ENCODE measurements around the gene BMPR1B. TPM values are rescaled to one million over a fixed set of nuclear protein-coding genes. Genes with fewer than 3 reads are reported as not detected.
A peak's percentile ranks its signal among the peaks of the same experiment; 100 is the strongest.

The BMPR1B gene
- total and polyA plus RNA-seq, 2 experiments from 2014 or later: 1.6 to 3.3 TPM

- Histone ChIP-seq H3K9me2 (replicated peaks; ENCODE audit: insufficient read depth) (no peaks in the 10 kb centered on the region), H2AFZ (peak overlapping the region; percentile 79), H4K20me1 (ENCODE audit: insufficient read depth, poor library complexity, severe bottlenecking) (no peaks in the 10 kb centered on the region), H3K27ac (no peak overlapping the region), H3K4me3 (peak overlapping the region; percentile 56), H3K9me3 (ENCODE audit: low read depth) (no peaks in the 10 kb centered on the region), H3K36me3 (replicated peaks; ENCODE audit: insufficient read depth, low read depth) (no peaks in the 10 kb centered on the region), H3K27me3 (peaks cover 58% of the 10 kb centered on the region), H3K4me1 (ENCODE audit: insufficient read depth) (no peaks in the 10 kb centered on the region), H3K4me2 (peak overlapping the region; percentile 97), H3K79me2 (no peaks in the 10 kb centered on the region)
- no peak for DNase-seq (ENCODE audit: low spot score)
- peak; percentile 45 for TF ChIP-seq EZH2 (IDR thresholded peaks at IDR 0.05; ENCODE audit: borderline replicate concordance)
- no peak for TF ChIP-seq CTCF (IDR thresholded peaks at IDR 0.05; ENCODE audit: poor library complexity)
- TF ChIP-seq EZH2phosphoT487 (IDR thresholded peaks at IDR 0.05; ENCODE audit: low read depth, severe bottlenecking, unreplicated experiment): no peak
- 9% methylated on average over 15 of the region's 19 CpGs for WGBS (ENCODE audit: low lambda C conversion rate, missing lambda C conversion rate)
These were observed 1.1 kb downstream of the BMPR1B start for GRCh38 chr4:94758700-94759399.

- no peaks in the 10 kb centered on the region for H3K79me2 ChIP-seq
- WGBS (ENCODE audit: low lambda C conversion rate, missing lambda C conversion rate): 93% methylated on average over 1 of the region's 1 CpG
- H3K4me3 ChIP-seq: no peak overlapping the region
- H3K4me2 ChIP-seq: peak overlapping the region; percentile 97
- H4K20me1 ChIP-seq (ENCODE audit: insufficient read depth, poor library complexity, severe bottlenecking): no peaks in the 10 kb centered on the region
- no peaks in the 10 kb centered on the region for H3K9me2 ChIP-seq (replicated peaks; ENCODE audit: insufficient read depth)
- no peaks in the 10 kb centered on the region for H3K9me3 ChIP-seq (ENCODE audit: low read depth)
- no peaks in the 10 kb centered on the region for H3K4me1 ChIP-seq (ENCODE audit: insufficient read depth)
- DNase-seq (ENCODE audit: low spot score): no peak
- H3K27ac ChIP-seq: no peak overlapping the region
- no peak overlapping the region for H2AFZ ChIP-seq
- peaks cover 53% of the 10 kb centered on the region for H3K27me3 ChIP-seq
- peak; percentile 14 for TF ChIP-seq EZH2 (IDR thresholded peaks at IDR 0.05; ENCODE audit: borderline replicate concordance)
- no peak for TF ChIP-seq EZH2phosphoT487 (IDR thresholded peaks at IDR 0.05; ENCODE audit: low read depth, severe bottlenecking, unreplicated experiment)
- TF ChIP-seq CTCF (IDR thresholded peaks at IDR 0.05; ENCODE audit: poor library complexity): no peak
- H3K36me3 ChIP-seq (replicated peaks; ENCODE audit: insufficient read depth, low read depth): no peaks in the 10 kb centered on the region
These were observed 2.0 kb downstream of the BMPR1B start for GRCh38 chr4:94759767-94760211.

- Histone ChIP-seq H4K20me1 (ENCODE audit: insufficient read depth, poor library complexity, severe bottlenecking) (no peaks in the 10 kb centered on the region), H3K79me2 (no peaks in the 10 kb centered on the region), H3K4me3 (no peak overlapping the region), H3K4me1 (ENCODE audit: insufficient read depth) (no peaks in the 10 kb centered on the region), H3K36me3 (replicated peaks; ENCODE audit: insufficient read depth, low read depth) (no peaks in the 10 kb centered on the region), H3K27me3 (peaks cover 29% of the 10 kb centered on the region), H3K4me2 (no peak overlapping the region), H3K9me2 (replicated peaks; ENCODE audit: insufficient read depth) (no peaks in the 10 kb centered on the region), H3K27ac (no peak overlapping the region), H2AFZ (no peak overlapping the region), H3K9me3 (ENCODE audit: low read depth) (no peaks in the 10 kb centered on the region)
- no peak for TF ChIP-seq EZH2 (IDR thresholded peaks at IDR 0.05; ENCODE audit: borderline replicate concordance)
- no peak for TF ChIP-seq CTCF (IDR thresholded peaks at IDR 0.05; ENCODE audit: poor library complexity)
- no peak for TF ChIP-seq EZH2phosphoT487 (IDR thresholded peaks at IDR 0.05; ENCODE audit: low read depth, severe bottlenecking, unreplicated experiment)
- no peak for DNase-seq (ENCODE audit: low spot score)
- 98% methylated on average over 4 of the region's 4 CpGs for WGBS (ENCODE audit: low lambda C conversion rate, missing lambda C conversion rate)
These were observed 4.6 kb downstream of the BMPR1B start for GRCh38 chr4:94762326-94762725.

Data from hepatocyte (in vitro differentiated cells).